PFSK-1 (cell line): ENCODE data around the gene KLK11.

Source experiments
- FOXP2 ChIP-seq: optimal IDR thresholded peaks from 2 replicates; pipeline ENCODE3; 2011; ENCODE audit warnings: borderline replicate concordance, control low read depth, inconsistent platforms; ENCODE audit not compliant: insufficient read depth; ENCODE audit errors: extremely low read length, extremely low read depth
- POLR2AphosphoS5 ChIP-seq: IDR thresholded peaks from 2 replicates; pipeline ENCODE4 v1.6.1; 2012; ENCODE audit warnings: low read depth, mild to moderate bottlenecking, control low read depth, low read length, moderate library complexity
- REST ChIP-seq, 2 experiments: IDR thresholded peaks; 2 replicates each; pipeline versions ENCODE4 v1.6.1 to v1.8.0; 2011 to 2012; ENCODE audit warnings: low read depth in 2 of 2, low read length in 2 of 2, control low read depth in 1 of 2, inconsistent platforms in 1 of 2, mild to moderate bottlenecking in 1 of 2, moderate library complexity in 1 of 2; ENCODE audit not compliant: insufficient read depth in 1 of 2
- SIN3A ChIP-seq: IDR thresholded peaks from 2 replicates; pipeline ENCODE4 v1.6.1; 2012; ENCODE audit warnings: mild to moderate bottlenecking, low read length, moderate library complexity, borderline replicate concordance; ENCODE audit not compliant: insufficient read depth
- TAF1 ChIP-seq: IDR thresholded peaks from 2 replicates; pipeline ENCODE4 v1.6.1; 2012; ENCODE audit warnings: low read length, control low read depth, borderline replicate concordance; ENCODE audit not compliant: insufficient read depth

KLK11 gene

GRCh38 chr19:51001515-51001914, 24.9 kb downstream of the KLK11 start, which contains the start of gene KLK8:
Gene KLK8 (minus strand): TSS chr19:51001604. CDS start chr19:51001167, 437 bp downstream.
- TF ChIP-seq FOXP2 (no peak), TAF1 (no peak), REST (IDR thresholded peaks at IDR 0.05; ENCODE audit: insufficient read depth in 1 of 2, low read depth in 2 of 2, low read length in 2 of 2) (no peak), POLR2AphosphoS5 (no peak), SIN3A (no peak)

GRCh38 chr19:51000981-51001380, 25.4 kb downstream of the KLK11 start:
- no peak for TF ChIP-seq FOXP2
- no peak for TF ChIP-seq POLR2AphosphoS5
- TF ChIP-seq TAF1: no peak
- no peak for TF ChIP-seq REST (IDR thresholded peaks at IDR 0.05; ENCODE audit: insufficient read depth in 1 of 2, low read depth in 2 of 2, low read length in 2 of 2)
- TF ChIP-seq SIN3A: no peak

- TF ChIP-seq FOXP2 (no peak), POLR2AphosphoS5 (no peak), TAF1 (no peak), SIN3A (no peak), REST (IDR thresholded peaks at IDR 0.05; ENCODE audit: insufficient read depth in 1 of 2, low read depth in 2 of 2, low read length in 2 of 2) (no peak)
These were observed 26.0 kb downstream of the KLK11 start for GRCh38 chr19:51000426-51000825.

GRCh38 chr19:50998686-50999085, 27.7 kb downstream of the KLK11 start:
- TF ChIP-seq POLR2AphosphoS5: no peak
- no peak for TF ChIP-seq SIN3A
- TF ChIP-seq REST (IDR thresholded peaks at IDR 0.05; ENCODE audit: insufficient read depth in 1 of 2, low read depth in 2 of 2, low read length in 2 of 2): no peak
- TF ChIP-seq TAF1: no peak
- TF ChIP-seq FOXP2: no peak

GRCh38 chr19:50998061-50998460, 28.4 kb downstream of the KLK11 start:
- TF ChIP-seq SIN3A (no peak), POLR2AphosphoS5 (no peak), FOXP2 (no peak), TAF1 (no peak), REST (IDR thresholded peaks at IDR 0.05; ENCODE audit: insufficient read depth in 1 of 2, low read depth in 2 of 2, low read length in 2 of 2) (no peak)
